SH-SY5Y (cell line): ENCODE data around the gene ANKRD39.

Source experiments
- GATA2 ChIP-seq: IDR thresholded peaks from 2 replicates; pipeline ENCODE4 v1.6.1; 2011; ENCODE audit warnings: mild to moderate bottlenecking, low read depth, low read length
- GATA3 ChIP-seq: IDR thresholded peaks from 2 replicates; pipeline ENCODE4 v1.6.1; 2011; ENCODE audit warnings: low read depth, mild to moderate bottlenecking, low read length, moderate library complexity

- no peak for TF ChIP-seq GATA2
- TF ChIP-seq GATA3: no peak
These were observed 9.4 kb upstream of the ANKRD39 start for GRCh38 chr2:96866986-96867755.
